Activated T-helper 1 cell treated with anti-CD3 and anti-CD28 coated beads, Interleukin-12 subunit alpha, Interleukin-12 subunit beta, Interleukin-2, Interleukin-4 antibody, amounts not matched to agents 30 ng/mL and 10 ng/mL and 1 ng/mL, durations not matched to agents 14 hours and 24 hours and 36 hours (primary cell): Measurements from ENCODE around the gene PSD4. TPM values are rescaled to one million over a fixed set of nuclear protein-coding genes. Genes with fewer than 3 reads are reported as not detected.

Experiments used
- DNase-seq: peaks from one replicate; pipeline ENCODE4 v3.0.0; 2021; ENCODE audit warnings: low spot score
- H3K27ac Mint-ChIP-seq: one replicate; pipeline ENCODE4 v1.8.0; 2021; ENCODE audit warnings: mild to moderate bottlenecking, mixed read lengths
- H3K27me3 Mint-ChIP-seq: one replicate; pipeline ENCODE4 v1.8.0; 2022; ENCODE audit warnings: mild to moderate bottlenecking, moderate library complexity, mixed read lengths; ENCODE audit not compliant: insufficient read depth
- H3K36me3 Mint-ChIP-seq: one replicate; pipeline ENCODE4 v1.8.0; 2021; ENCODE audit warnings: low read depth, mixed read lengths
- H3K4me1 Mint-ChIP-seq: one replicate; pipeline ENCODE4 v1.8.0; 2021; ENCODE audit warnings: low read depth, mixed read lengths
- H3K4me3 Mint-ChIP-seq: one replicate; pipeline ENCODE4 v1.8.0; 2021; ENCODE audit warnings: mild to moderate bottlenecking, moderate library complexity, mixed read lengths
- H3K9me3 Mint-ChIP-seq: one replicate; pipeline ENCODE4 v1.8.0; 2021; ENCODE audit warnings: mixed read lengths
- intact Hi-C: fragments of 100-400 bp; cut with micrococcal nuclease; formaldehyde crosslinking; loops from one replicate; pipeline ENCODE4 v1.15.1; 2024
- total RNA-seq: library from RNA; stranded (reverse); gene quantifications from 2 replicates; pipeline ENCODE4 v1.2.3, GENCODE V29; 2022

Gene PSD4
- 249 and 257 TPM in 2 replicates for total RNA-seq

DNA sequence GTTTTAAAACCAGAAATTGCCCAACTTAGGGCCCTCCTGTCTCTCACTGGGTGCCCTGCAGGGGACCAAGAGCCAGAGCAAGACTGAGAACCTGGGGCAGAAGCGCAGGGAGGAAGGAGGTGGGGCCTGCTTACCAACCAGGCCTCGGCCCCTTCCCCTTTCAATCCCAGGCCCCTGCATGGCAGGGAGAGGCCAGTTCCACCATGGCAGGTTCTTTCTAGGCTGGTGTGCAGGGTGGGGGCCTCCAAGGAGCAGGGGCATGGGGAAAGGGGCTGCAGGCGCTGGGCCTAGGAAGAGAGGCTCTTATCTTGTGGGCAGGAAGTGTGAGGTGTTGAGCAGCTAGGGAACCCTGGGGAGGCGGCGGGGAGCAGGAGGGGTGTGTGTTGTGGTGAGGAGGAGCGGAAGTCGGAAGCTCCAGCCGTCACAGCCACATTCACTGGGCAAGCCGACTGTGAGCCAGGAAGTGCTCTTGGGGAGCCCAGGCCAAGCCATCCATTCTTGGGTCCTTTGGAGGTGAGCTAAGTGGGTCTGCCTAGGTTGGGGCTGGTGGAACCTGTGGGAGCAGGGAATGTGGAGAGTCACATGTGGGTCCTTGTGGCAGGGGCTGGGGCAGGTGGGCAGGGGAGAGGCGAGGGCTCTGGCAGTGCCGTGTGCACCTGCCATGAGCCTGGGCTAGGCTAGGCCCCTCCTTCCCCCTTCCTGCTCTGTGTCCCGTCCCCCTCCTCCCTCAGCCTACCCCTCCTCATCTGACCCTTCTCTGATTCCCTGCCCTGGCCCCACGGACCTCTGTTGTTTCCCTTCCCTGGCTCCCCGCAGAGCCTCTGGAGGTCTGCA lies at the start of gene PSD4:
PSD4 (plus strand) TSS at position 430 of the 834 bp plus-strand sequence. CDS start 8,486 bp downstream, outside the sequence.
- peaks cover 10% of the 10 kb centered on the region for H3K9me3 Mint-ChIP-seq
- DNase-seq = peak; percentile 86
- H3K36me3 Mint-ChIP-seq = peaks cover 50% of the 10 kb centered on the region
- H3K4me1 Mint-ChIP-seq = peaks cover 72% of the 10 kb centered on the region
- H3K27me3 Mint-ChIP-seq = peaks cover 3% of the 10 kb centered on the region
- H3K4me3 Mint-ChIP-seq = peak within 1 kb of the TSS; percentile 89
- intact Hi-C loops = loop anchor here (1.0 to 10.0 kb wide), 8 partner anchors 16 to 899 kb away; partner anchors contain the start of genes CKAP2L, SLC20A1 and ZC3H6
- H3K27ac Mint-ChIP-seq = peak within 1 kb of the TSS; percentile 93

GRCh38 chr2:113124181-113124961 lies 49.4 kb upstream of the PSD4 start:
- intact Hi-C loops = loop anchor here (2.0 kb wide), 1 partner anchor 20 kb away; no protein-coding TSS in a partner anchor
- Mint-ChIP-seq H3K36me3 (no peaks in the 10 kb centered on the region), H3K27ac (no peak overlapping the region), H3K9me3 (no peaks in the 10 kb centered on the region), H3K4me1 (peaks cover 59% of the 10 kb centered on the region), H3K27me3 (peaks cover 7% of the 10 kb centered on the region), H3K4me3 (peak overlapping the region; percentile 29)
- no peak for DNase-seq

GRCh38 chr2:113124984-113125855 lies 48.6 kb upstream of the PSD4 start:
- Mint-ChIP-seq H3K36me3 (no peaks in the 10 kb centered on the region), H3K9me3 (no peaks in the 10 kb centered on the region), H3K27me3 (peaks cover 7% of the 10 kb centered on the region), H3K27ac (no peak overlapping the region), H3K4me3 (no peak overlapping the region), H3K4me1 (peaks cover 55% of the 10 kb centered on the region)
- intact Hi-C loops = loop anchor here (2.0 kb wide), 1 partner anchor 20 kb away; no protein-coding TSS in a partner anchor
- no peak for DNase-seq

DNA sequence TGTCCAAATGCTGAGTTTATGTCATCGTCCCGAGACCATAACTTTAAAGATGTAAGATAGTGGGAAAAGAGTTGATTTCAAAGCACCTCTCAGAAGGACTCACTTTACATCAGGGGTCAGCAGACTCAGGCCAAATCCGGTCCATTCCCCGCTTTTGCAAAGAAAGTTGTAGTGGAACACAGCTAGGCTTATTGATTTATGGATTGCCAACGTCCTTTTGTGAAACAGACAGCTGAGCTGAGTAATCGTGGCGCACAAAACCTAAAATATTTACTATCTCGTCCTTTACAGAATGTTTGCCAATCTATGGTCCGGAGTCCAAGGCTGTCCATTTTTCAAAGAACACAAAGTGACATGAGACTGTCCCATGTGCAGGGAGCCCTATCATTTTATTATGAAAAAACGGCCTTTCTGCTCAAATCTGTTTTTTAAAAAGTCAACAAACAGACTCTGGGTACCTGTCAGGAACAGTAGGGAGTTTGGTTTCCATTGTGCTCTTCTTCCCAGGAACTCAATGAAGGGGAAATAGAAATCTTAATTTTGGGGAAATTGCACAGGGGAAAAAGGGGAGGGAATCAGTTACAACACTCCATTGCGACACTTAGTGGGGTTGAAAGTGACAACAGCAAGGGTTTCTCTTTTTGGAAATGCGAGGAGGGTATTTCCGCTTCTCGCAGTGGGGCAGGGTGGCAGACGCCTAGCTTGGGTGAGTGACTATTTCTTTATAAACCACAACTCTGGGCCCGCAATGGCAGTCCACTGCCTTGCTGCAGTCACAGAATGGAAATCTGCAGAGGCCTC lies 46.7 kb upstream of the PSD4 start, which contains the start of gene IL1RN:
IL1RN (plus strand) TSS at position 754 of the 801 bp plus-strand sequence; CDS start at position 781, 27 bp downstream.
- H3K36me3 Mint-ChIP-seq = no peaks in the 10 kb centered on the region
- intact Hi-C loops = loop anchor here (2.0 kb wide), 1 partner anchor 42 kb away; no protein-coding TSS in a partner anchor
- H3K27me3 Mint-ChIP-seq = peaks cover 5% of the 10 kb centered on the region
- peaks cover 44% of the 10 kb centered on the region for H3K4me1 Mint-ChIP-seq
- H3K9me3 Mint-ChIP-seq = no peaks in the 10 kb centered on the region
- peak within 1 kb of the TSS; percentile 40 for H3K27ac Mint-ChIP-seq
- no peak within 1 kb of the TSS for H3K4me3 Mint-ChIP-seq
- DNase-seq = no peak

DNA sequence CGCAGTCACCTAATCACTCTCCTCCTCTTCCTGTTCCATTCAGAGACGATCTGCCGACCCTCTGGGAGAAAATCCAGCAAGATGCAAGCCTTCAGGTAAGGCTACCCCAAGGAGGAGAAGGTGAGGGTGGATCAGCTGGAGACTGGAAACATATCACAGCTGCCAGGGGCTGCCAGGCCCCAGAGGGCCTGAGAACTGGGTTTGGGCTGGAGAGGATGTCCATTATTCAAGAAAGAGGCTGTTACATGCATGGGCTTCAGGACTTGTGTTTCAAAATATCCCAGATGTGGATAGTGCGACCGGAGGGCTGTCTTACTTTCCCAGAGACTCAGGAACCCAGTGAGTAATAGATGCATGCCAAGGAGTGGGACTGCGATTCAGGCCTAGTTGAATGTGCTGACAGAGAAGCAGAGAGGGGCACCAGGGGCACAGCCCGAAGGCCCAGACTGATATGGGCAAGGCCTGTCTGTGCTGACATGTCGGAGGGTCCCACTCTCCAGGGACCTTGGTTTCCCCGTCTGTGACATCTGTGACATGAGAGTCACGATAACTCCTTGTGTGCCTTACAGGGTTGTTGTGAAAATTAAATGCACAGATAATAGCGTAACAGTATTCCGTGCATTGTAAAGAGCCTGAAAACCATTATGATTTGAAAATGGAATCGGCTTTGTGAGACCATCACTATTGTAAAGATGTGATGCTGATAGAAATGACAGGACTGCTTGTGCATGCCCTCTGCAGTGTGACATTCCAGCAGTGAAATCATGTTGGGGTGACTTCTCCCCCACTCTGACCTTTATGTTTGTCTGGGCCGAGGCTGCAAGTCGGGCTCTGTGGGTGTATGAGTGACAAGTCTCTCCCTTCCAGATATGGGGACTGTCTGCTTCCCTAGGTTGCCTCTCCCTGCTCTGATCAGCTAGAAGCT lies 45.9 kb upstream of the PSD4 start:
- intact Hi-C loops = loop anchor here (2.0 kb wide), 1 partner anchor 43 kb away; no protein-coding TSS in a partner anchor
- Mint-ChIP-seq H3K27ac (no peak overlapping the region), H3K4me3 (no peak overlapping the region), H3K27me3 (peaks cover 5% of the 10 kb centered on the region), H3K4me1 (peaks cover 38% of the 10 kb centered on the region), H3K9me3 (no peaks in the 10 kb centered on the region), H3K36me3 (no peaks in the 10 kb centered on the region)
- DNase-seq = no peak

DNA sequence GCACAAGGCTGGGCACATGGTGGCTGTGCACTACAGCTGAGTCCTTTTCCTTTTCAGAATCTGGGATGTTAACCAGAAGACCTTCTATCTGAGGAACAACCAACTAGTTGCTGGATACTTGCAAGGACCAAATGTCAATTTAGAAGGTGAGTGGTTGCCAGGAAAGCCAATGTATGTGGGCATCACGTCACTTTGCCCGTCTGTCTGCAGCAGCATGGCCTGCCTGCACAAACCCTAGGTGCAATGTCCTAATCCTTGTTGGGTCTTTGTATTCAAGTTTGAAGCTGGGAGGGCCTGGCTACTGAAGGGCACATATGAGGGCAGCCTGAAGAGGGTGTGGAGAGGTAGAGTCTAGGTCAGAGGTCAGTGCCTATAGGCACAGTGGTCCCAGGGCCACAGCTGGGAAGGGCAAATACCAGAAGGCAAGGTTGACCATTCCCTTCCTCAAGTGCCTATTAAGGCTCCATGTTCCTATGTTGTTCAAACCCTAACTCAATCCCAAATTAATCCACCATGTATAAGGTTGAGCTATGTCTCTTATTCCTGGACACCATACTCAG lies 44.2 kb upstream of the PSD4 start:
- H3K36me3 Mint-ChIP-seq = no peaks in the 10 kb centered on the region
- H3K4me1 Mint-ChIP-seq = peaks cover 36% of the 10 kb centered on the region
- H3K27ac Mint-ChIP-seq = no peak overlapping the region
- peaks cover 5% of the 10 kb centered on the region for H3K27me3 Mint-ChIP-seq
- H3K4me3 Mint-ChIP-seq = no peak overlapping the region
- no peaks in the 10 kb centered on the region for H3K9me3 Mint-ChIP-seq
- intact Hi-C loops = no loop called here
- DNase-seq = no peak

DNA sequence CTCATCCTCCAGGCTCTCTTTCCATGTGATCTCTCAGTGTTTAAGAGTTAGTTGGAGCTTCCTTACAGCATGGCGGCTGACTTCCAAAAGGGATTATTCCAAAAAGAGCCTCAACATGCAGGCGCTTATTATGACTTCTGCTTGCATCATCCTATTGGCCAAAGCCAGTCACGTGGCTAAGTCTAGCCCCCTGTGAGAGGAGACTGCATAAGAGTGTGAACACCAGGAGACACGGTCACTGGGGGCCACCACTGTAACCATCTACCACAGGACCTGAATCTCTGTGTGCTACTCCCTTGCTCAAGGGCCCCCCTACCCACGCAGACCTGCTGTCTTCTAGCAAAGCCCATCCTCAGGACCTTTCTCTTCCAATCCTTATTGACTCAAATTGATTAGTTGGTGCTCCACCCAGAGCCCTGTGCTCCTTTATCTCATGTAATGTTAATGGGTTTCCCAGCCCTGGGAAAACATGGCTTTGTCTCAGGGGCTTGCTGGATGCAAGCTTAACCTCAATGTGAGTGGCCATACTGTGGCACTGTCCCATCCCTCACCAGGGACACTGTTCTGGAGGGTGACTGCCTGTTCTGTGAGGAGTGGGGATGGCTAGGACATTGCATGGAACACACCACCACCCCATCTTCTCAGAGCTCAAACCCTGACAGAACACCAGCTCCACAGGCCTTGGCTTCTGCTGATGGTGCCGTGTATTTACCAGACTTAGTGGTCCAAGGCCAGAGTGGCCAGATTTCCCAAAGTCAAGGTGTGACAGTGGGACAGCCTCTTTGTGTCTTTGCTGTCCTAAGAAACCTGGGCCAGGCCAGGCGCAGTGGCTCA lies 42.2 kb upstream of the PSD4 start:
- intact Hi-C loops = no loop called here
- Mint-ChIP-seq H3K4me3 (no peak overlapping the region), H3K27me3 (peaks cover 2% of the 10 kb centered on the region), H3K4me1 (peaks cover 18% of the 10 kb centered on the region), H3K9me3 (no peaks in the 10 kb centered on the region), H3K36me3 (no peaks in the 10 kb centered on the region), H3K27ac (no peak overlapping the region)
- no peak for DNase-seq

GRCh38 chr2:113132414-113133021 lies 41.3 kb upstream of the PSD4 start:
- peaks cover 2% of the 10 kb centered on the region for H3K27me3 Mint-ChIP-seq
- H3K4me1 Mint-ChIP-seq = peaks cover 20% of the 10 kb centered on the region
- no peak overlapping the region for H3K4me3 Mint-ChIP-seq
- no peak overlapping the region for H3K27ac Mint-ChIP-seq
- intact Hi-C loops = no loop called here
- H3K9me3 Mint-ChIP-seq = no peaks in the 10 kb centered on the region
- no peak for DNase-seq
- no peaks in the 10 kb centered on the region for H3K36me3 Mint-ChIP-seq

GRCh38 chr2:113133704-113134598 lies 39.8 kb upstream of the PSD4 start:
- H3K27ac Mint-ChIP-seq = peak overlapping the region; percentile 32

More at GRCh38 chr2:113133704-113134598, 39.8 kb upstream of the PSD4 start:
- H3K4me3 Mint-ChIP-seq = no peak overlapping the region
- H3K4me1 Mint-ChIP-seq = peaks cover 34% of the 10 kb centered on the region
- no peaks in the 10 kb centered on the region for H3K36me3 Mint-ChIP-seq
- no peak for DNase-seq
- intact Hi-C loops = no loop called here
- peaks cover 2% of the 10 kb centered on the region for H3K27me3 Mint-ChIP-seq
- no peaks in the 10 kb centered on the region for H3K9me3 Mint-ChIP-seq
